Retinal pigment epithelial cell (primary cell): Measurements from ENCODE around the gene ORC5.
A peak's percentile ranks its signal among the peaks of the same experiment; 100 is the strongest.

Experiments used
- DNase-seq: peaks from one replicate; pipeline ENCODE4 v3.0.0-alpha.2; 2010; ENCODE audit warnings: low read depth
- H3K4me3 ChIP-seq: 2 replicates; pipeline ENCODE4 v1.5.1; 2011; ENCODE audit warnings: mild to moderate bottlenecking, low read length, control low read depth, moderate library complexity
- TF ChIP-seq, protein P1 (sequence below): conservative IDR thresholded peaks from 2 replicates; pipeline ENCODE4 v1.5.1; 2011; ENCODE audit warnings: low read depth, low read length, control low read depth, inconsistent platforms

ORC5 gene

DNA sequence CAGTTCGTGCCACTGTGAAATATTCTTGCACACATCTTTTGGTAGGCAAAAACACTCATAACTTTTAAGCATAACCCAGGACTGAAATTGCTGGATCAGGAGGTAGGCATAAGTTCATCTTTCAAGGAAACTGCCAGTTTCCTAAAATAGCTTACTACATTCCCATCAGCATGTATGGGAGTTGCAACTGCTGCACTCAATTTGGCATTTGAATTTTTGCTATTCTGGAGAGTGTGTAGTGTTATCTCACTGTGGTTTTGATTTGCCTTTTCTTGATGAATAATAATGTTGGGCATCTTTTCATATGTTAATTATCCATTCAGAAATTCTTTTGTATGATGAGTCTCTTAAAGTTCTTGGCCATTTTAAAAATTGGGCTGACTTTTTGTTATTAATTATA lies 95.2 kb downstream of the ORC5 start:
- no peak overlapping the region for H3K4me3 ChIP-seq
- no peak for DNase-seq
- TF ChIP-seq, protein P1, sequence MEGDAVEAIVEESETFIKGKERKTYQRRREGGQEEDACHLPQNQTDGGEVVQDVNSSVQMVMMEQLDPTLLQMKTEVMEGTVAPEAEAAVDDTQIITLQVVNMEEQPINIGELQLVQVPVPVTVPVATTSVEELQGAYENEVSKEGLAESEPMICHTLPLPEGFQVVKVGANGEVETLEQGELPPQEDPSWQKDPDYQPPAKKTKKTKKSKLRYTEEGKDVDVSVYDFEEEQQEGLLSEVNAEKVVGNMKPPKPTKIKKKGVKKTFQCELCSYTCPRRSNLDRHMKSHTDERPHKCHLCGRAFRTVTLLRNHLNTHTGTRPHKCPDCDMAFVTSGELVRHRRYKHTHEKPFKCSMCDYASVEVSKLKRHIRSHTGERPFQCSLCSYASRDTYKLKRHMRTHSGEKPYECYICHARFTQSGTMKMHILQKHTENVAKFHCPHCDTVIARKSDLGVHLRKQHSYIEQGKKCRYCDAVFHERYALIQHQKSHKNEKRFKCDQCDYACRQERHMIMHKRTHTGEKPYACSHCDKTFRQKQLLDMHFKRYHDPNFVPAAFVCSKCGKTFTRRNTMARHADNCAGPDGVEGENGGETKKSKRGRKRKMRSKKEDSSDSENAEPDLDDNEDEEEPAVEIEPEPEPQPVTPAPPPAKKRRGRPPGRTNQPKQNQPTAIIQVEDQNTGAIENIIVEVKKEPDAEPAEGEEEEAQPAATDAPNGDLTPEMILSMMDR, result no peak

DNA sequence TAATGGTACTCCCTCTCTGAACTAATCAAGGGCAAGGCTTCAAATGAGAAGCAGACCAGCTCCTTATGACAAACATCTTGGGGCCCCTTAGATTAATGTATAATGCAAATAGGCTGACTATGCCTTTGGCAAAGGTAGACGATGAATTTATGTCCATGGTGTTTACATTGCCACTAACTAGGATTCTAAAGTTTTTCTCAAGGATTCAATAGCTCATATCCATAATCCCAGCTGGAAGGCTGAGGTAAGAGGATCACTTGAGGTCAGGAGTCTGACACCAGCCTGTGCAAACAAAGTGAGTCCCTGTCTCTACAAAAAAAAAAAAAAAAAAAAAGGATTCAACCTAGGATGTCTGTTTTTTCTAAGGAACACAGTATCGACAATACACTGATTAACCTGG lies 96.5 kb downstream of the ORC5 start:
- DNase-seq, result no peak
- no peak overlapping the region for H3K4me3 ChIP-seq
- TF ChIP-seq, protein P1, result no peak

DNA sequence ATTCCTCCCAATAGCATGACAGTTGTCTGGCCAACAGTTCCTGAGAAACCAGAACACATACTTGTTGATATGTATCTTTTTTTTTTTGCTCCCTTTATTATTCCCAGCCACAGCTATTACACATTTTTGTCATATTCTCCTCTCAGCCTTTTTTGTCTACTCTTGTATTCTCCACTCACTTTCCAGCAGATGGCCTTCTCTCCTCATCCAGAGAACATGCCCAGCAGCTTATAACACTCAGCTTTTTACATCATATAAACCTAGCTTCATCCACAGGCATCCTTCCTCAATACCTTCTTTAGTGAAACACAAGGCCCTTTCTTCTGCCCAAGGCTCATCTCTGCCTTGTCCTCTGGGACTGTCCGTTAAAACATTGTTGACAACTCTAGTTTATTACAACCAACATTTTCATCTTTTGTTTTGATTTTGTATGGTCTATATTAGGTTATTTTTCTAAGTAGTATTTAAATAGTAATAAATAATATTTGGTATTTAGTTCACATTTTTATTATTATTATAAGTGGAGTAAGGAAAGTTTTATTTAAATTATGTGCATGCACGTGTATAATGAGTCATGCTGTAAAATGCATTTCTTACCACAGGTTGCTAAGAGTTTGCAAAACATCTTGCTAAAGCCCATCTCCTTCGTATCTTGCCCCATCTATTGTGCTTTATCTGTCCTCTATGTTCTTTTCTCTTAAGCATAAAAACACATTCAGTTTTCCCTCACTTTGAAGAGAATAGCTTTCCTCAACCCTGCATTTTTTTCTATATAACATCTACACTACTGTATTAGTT lies 101.5 kb downstream of the ORC5 start:
- no peak overlapping the region for H3K4me3 ChIP-seq
- TF ChIP-seq, protein P1, result peak; percentile 41
- peak; percentile 12 for DNase-seq

DNA sequence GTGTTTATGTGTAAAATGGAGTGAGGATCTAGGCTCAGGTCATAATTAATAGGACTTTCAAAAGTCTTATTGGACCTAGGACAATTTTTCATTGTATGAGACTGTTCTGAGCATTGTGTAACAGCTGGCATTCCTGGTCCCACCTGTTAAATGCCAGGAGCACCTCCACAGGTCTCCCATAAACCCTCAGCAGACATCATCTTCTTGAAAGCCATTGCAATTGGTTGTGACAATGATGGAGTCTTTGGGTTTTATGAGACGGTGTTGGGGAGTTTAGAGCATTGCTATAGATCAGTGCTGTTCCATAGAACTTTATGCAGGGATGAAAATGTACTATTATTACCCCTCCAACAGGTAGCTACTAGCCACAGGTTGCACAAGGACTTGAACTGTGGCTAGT lies 108.9 kb downstream of the ORC5 start:
- TF ChIP-seq, protein P1, result no peak
- H3K4me3 ChIP-seq, result no peak overlapping the region
- DNase-seq, result no peak

DNA sequence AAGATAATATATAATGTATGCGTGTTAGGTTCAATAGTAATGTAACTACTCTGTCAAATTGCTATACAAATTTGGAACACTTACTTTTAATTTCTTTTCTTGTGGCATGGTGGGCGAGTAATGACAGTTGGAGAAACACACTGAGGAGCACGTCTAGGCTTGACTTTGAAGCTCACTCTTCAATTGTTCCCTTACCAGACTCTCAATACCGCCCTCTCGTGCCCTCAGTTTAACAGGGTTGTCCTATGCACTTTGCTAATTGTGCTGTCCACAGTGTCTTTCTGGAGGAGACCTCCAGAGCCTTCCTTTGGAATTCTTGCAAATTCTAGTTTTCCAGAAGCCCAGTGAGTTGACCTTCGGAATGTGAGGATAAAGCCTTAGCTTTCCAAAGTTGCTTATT lies 111.1 kb downstream of the ORC5 start:
- H3K4me3 ChIP-seq, result no peak overlapping the region
- TF ChIP-seq, protein P1, result peak; percentile 19
- DNase-seq, result no peak

DNA sequence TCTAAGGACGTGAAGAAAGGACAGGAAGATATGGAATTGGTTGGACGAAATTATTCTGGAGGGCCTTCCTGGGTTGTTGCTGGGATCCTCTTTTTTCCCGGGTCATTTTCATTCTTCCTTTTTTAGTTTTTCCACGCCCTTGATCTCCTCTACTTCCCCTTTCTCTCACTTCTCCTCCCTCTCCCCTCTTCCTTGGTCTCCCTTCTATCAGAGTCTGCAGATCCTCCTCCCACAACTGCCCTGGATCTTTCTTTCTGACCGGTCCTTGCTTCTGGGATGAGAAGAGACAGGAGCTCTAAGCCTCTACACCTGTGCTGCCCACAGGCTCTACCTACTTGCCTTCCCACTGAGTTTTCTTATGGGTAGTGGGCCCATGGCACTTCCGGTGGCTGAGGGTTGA lies 114.7 kb downstream of the ORC5 start:
- no peak overlapping the region for H3K4me3 ChIP-seq
- TF ChIP-seq, protein P1, result no peak
- DNase-seq, result no peak

DNA sequence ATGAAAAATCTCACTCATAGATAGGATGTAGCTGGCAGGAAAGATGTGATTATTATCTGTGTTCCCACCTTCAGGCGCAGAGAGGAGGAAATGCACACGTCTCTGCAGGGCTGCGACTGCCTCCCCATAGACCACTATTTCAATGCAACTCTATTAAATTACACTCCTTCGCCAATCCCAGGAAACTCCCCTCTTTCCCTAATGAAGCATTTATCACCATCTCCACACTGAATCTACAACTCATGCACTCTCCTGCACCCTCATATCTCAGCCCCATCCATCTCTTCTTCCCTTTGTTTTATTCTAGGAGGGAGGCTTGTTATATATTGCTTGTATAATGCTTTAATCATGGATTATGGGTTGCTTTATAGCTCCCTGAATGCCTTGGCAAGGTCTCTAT lies 116.6 kb downstream of the ORC5 start:
- H3K4me3 ChIP-seq, result no peak overlapping the region
- DNase-seq, result no peak
- TF ChIP-seq, protein P1, result no peak
